PFSK-1 (cell line): ENCODE results near the gene KLRC1.

Experiments
- FOXP2 ChIP-seq: optimal IDR thresholded peaks from 2 replicates; pipeline ENCODE3; 2011; ENCODE audit warnings: borderline replicate concordance, control low read depth, inconsistent platforms; ENCODE audit not compliant: insufficient read depth; ENCODE audit errors: extremely low read length, extremely low read depth
- POLR2AphosphoS5 ChIP-seq: IDR thresholded peaks from 2 replicates; pipeline ENCODE4 v1.6.1; 2012; ENCODE audit warnings: low read depth, mild to moderate bottlenecking, control low read depth, low read length, moderate library complexity
- REST ChIP-seq, 2 experiments: IDR thresholded peaks; 2 replicates each; pipeline versions ENCODE4 v1.6.1 to v1.8.0; 2011 to 2012; ENCODE audit warnings: low read depth in 2 of 2, low read length in 2 of 2, control low read depth in 1 of 2, inconsistent platforms in 1 of 2, mild to moderate bottlenecking in 1 of 2, moderate library complexity in 1 of 2; ENCODE audit not compliant: insufficient read depth in 1 of 2
- SIN3A ChIP-seq: IDR thresholded peaks from 2 replicates; pipeline ENCODE4 v1.6.1; 2012; ENCODE audit warnings: mild to moderate bottlenecking, low read length, moderate library complexity, borderline replicate concordance; ENCODE audit not compliant: insufficient read depth
- TAF1 ChIP-seq: IDR thresholded peaks from 2 replicates; pipeline ENCODE4 v1.6.1; 2012; ENCODE audit warnings: low read length, control low read depth, borderline replicate concordance; ENCODE audit not compliant: insufficient read depth

GRCh38 chr12:10497602-10498001, 44.4 kb upstream of the KLRC1 start:
- TF ChIP-seq TAF1 (no peak), POLR2AphosphoS5 (no peak), FOXP2 (no peak), SIN3A (no peak), REST (IDR thresholded peaks at IDR 0.05; ENCODE audit: insufficient read depth in 1 of 2, low read depth in 2 of 2, low read length in 2 of 2) (no peak)
